SK-N-SH treated with all-trans-retinoic acid at 6 μM for 48 hours (cell line): ENCODE data around the gene KRT74.

Experiments
- ATAC-seq: fragments of 200-7000 bp; cut with Tn5 transposase; 3 replicates; pipeline ENCODE4 v1.9.1; 2020; ENCODE audit warnings: mild to moderate bottlenecking, moderate library complexity
- ARNTL ChIP-seq: fragments of 450-650 bp; formaldehyde crosslinking; IDR thresholded peaks from 2 replicates; pipeline ENCODE4 v1.5.0; 2020; ENCODE audit warnings: low read depth, mild to moderate bottlenecking, moderate library complexity, borderline replicate concordance
- CSDC2 ChIP-seq: fragments of 250-450 bp; sonication (Bioruptor Pico); IDR thresholded peaks from 2 replicates; pipeline ENCODE4 v1.5.0; 2020; ENCODE audit warnings: mild to moderate bottlenecking, moderate library complexity
- CSRNP3 ChIP-seq: fragments of 250-450 bp; sonication (Bioruptor Pico); IDR thresholded peaks from 2 replicates; pipeline ENCODE4 v1.5.1; 2021; ENCODE audit warnings: mild to moderate bottlenecking, moderate library complexity
- ESRRG ChIP-seq: fragments of 250-450 bp; sonication (Bioruptor Pico); IDR thresholded peaks from 2 replicates; pipeline ENCODE4 v1.6.1; 2021; ENCODE audit warnings: mild to moderate bottlenecking
- GLIS3 ChIP-seq: fragments of 250-450 bp; sonication (Bioruptor Pico); IDR thresholded peaks from 2 replicates; pipeline ENCODE4 v1.5.0; 2020; ENCODE audit warnings: mild to moderate bottlenecking, moderate library complexity
- ISL1 ChIP-seq: fragments of 250-450 bp; sonication (Bioruptor Pico); IDR thresholded peaks from 2 replicates; pipeline ENCODE4 v2.1.2; 2022; ENCODE audit warnings: mild to moderate bottlenecking, moderate library complexity
- OSR1 ChIP-seq: fragments of 250-450 bp; sonication (Bioruptor Pico); IDR thresholded peaks from 2 replicates; pipeline ENCODE4 v1.8.0; 2022; ENCODE audit warnings: moderate library complexity, mild to moderate bottlenecking, inconsistent platforms
- PATZ1 ChIP-seq: fragments of 250-450 bp; sonication (Bioruptor Pico); IDR thresholded peaks from 2 replicates; pipeline ENCODE4 v1.8.0; 2020; ENCODE audit warnings: mild to moderate bottlenecking, moderate library complexity, borderline replicate concordance
- PPARA ChIP-seq: fragments of 250-450 bp; sonication (Bioruptor Pico); IDR thresholded peaks from 2 replicates; pipeline ENCODE4 v1.5.0; 2020; ENCODE audit warnings: mild to moderate bottlenecking, borderline replicate concordance
- RARB ChIP-seq: fragments of 250-450 bp; sonication (Bioruptor Pico); IDR thresholded peaks from 2 replicates; pipeline ENCODE4 v1.8.0; 2021; ENCODE audit warnings: mild to moderate bottlenecking, moderate library complexity
- SNAI2 ChIP-seq: fragments of 250-450 bp; sonication (Bioruptor Pico); IDR thresholded peaks from 2 replicates; pipeline ENCODE4 v1.5.0; 2020; ENCODE audit warnings: mild to moderate bottlenecking, moderate library complexity
- TCF4 ChIP-seq: fragments of 250-450 bp; sonication (Bioruptor Pico); IDR thresholded peaks from 2 replicates; pipeline ENCODE4 v1.8.0; 2021; ENCODE audit warnings: mild to moderate bottlenecking, moderate library complexity, borderline replicate concordance
- TOX ChIP-seq: fragments of 250-450 bp; sonication (Bioruptor Pico); IDR thresholded peaks from 2 replicates; pipeline ENCODE4 v1.8.0; 2021; ENCODE audit warnings: mild to moderate bottlenecking, moderate library complexity, borderline replicate concordance
- TSHZ2 ChIP-seq: fragments of 250-450 bp; sonication (Bioruptor Pico); IDR thresholded peaks from 2 replicates; pipeline ENCODE4 v1.5.0; 2020; ENCODE audit warnings: mild to moderate bottlenecking, moderate library complexity
- ZC3H10 ChIP-seq: fragments of 250-450 bp; sonication (Bioruptor Pico); IDR thresholded peaks from 2 replicates; pipeline ENCODE4 v1.5.1; 2021; ENCODE audit warnings: mild to moderate bottlenecking, moderate library complexity
- ZFP3 ChIP-seq: fragments of 250-450 bp; sonication (Bioruptor Pico); IDR thresholded peaks from 2 replicates; pipeline ENCODE4 v1.5.0; 2020; ENCODE audit warnings: mild to moderate bottlenecking, moderate library complexity
- ZFP30 ChIP-seq: fragments of 450-650 bp; formaldehyde crosslinking; IDR thresholded peaks from 2 replicates; pipeline ENCODE4 v1.5.0; 2022; ENCODE audit warnings: mild to moderate bottlenecking, moderate library complexity
- ZNF565 ChIP-seq: fragments of 450-650 bp; formaldehyde crosslinking; conservative IDR thresholded peaks from 2 replicates; pipeline ENCODE4 v1.5.0; 2020; ENCODE audit warnings: low read depth, mild to moderate bottlenecking, moderate library complexity
- ZNF70 ChIP-seq: fragments of 450-650 bp; formaldehyde crosslinking; IDR thresholded peaks from 2 replicates; pipeline ENCODE4 v1.5.0; 2020; ENCODE audit warnings: mild to moderate bottlenecking, moderate library complexity
- ZNF8 ChIP-seq: fragments of 450-650 bp; formaldehyde crosslinking; IDR thresholded peaks from 2 replicates; pipeline ENCODE4 v1.5.0; 2020; ENCODE audit warnings: mild to moderate bottlenecking, moderate library complexity
- TF ChIP-seq, protein P1 (sequence below): fragments of 250-450 bp; sonication (Bioruptor Pico); IDR thresholded peaks from 2 replicates; pipeline ENCODE4 v1.5.1; 2020; ENCODE audit warnings: low read depth, mild to moderate bottlenecking, moderate library complexity
- TF ChIP-seq, protein P2 (sequence below): fragments of 250-450 bp; sonication (Bioruptor Pico); IDR thresholded peaks from 2 replicates; pipeline ENCODE4 v1.8.0; 2021; ENCODE audit warnings: low read depth, mild to moderate bottlenecking, moderate library complexity, borderline replicate concordance

KRT74 gene

DNA sequence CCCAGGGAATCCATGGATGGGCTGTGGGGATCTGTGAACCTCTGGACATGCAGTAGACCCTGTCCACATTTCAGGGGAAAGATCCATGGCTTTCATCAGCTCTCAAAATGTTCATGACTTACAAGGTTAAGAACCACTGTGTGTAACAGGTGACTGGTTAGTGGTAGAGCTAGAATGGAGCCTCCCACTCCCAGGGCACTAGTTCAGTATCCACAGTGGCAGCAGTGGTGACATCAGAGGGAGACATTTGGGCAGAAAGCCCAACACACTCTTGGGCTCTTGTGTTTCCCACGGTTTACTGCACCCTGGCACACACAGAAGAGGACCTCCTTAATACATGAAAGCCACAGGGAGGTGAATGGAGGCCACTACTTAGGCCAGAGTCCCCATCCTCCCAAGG lies 9.1 kb downstream of the KRT74 start:
- ATAC-seq: no peak
- TF ChIP-seq GLIS3 (no peak), TSHZ2 (CRISPR knock-in tag) (no peak), ZC3H10 (no peak), ZNF565 (CRISPR knock-in tag) (no peak), TCF4 (no peak), ZNF70 (CRISPR knock-in tag) (no peak), ZNF8 (CRISPR knock-in tag) (no peak), ARNTL (CRISPR knock-in tag) (no peak), RARB (CRISPR knock-in tag) (no peak), PPARA (CRISPR knock-in tag) (no peak), OSR1 (no peak), ZFP3 (CRISPR knock-in tag) (no peak), CSRNP3 (CRISPR knock-in tag) (no peak)
- TF ChIP-seq, protein P1, sequence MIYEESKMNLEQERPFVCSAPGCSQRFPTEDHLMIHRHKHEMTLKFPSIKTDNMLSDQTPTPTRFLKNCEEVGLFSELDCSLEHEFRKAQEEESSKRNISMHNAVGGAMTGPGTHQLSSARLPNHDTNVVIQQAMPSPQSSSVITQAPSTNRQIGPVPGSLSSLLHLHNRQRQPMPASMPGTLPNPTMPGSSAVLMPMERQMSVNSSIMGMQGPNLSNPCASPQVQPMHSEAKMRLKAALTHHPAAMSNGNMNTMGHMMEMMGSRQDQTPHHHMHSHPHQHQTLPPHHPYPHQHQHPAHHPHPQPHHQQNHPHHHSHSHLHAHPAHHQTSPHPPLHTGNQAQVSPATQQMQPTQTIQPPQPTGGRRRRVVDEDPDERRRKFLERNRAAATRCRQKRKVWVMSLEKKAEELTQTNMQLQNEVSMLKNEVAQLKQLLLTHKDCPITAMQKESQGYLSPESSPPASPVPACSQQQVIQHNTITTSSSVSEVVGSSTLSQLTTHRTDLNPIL (CRISPR knock-in tag): no peak

DNA sequence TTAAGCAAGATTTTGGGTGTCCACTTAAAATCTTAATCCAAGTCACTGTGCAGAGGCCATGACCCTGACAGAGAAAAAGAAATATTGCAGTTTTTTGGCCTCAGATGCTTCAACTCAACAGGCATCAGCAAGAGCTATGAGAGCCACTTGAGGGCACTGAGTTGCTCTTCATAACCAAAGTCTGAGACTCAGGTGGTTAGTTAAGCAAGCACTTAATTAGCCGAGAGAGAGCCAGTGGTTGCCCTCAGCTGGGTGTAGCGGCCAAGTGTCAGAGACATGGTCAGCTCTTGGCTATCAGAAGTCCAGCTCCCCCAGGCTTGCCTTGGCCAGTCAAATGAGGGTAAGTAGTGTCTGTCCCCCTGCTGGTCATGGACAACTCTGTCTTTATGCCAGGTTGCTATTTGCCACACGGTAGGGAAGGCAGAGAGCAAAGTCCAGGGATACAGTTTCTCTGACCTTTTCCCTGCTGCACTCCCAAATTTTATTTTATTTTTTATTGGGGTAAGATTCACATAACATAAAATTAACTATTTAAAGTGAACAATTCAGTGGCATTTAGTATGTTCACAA lies 11.7 kb downstream of the KRT74 start:
- ATAC-seq: peak; percentile 39; the same call in 1 of the 3 replicates
- TF ChIP-seq ZFP3 (CRISPR knock-in tag) (no peak), PPARA (CRISPR knock-in tag) (no peak), ISL1 (no peak), TOX (CRISPR knock-in tag) (no peak), CSDC2 (CRISPR knock-in tag) (no peak), SNAI2 (no peak), ARNTL (CRISPR knock-in tag) (no peak), GLIS3 (no peak), TSHZ2 (CRISPR knock-in tag) (no peak), ESRRG (CRISPR knock-in tag) (no peak), TCF4 (no peak), RARB (CRISPR knock-in tag) (no peak), OSR1 (no peak), ZNF70 (CRISPR knock-in tag) (no peak), ZFP30 (CRISPR knock-in tag) (no peak), ZC3H10 (no peak), PATZ1 (CRISPR knock-in tag) (no peak), ZNF8 (CRISPR knock-in tag) (no peak)
- TF ChIP-seq, protein P1 (CRISPR knock-in tag): no peak
- TF ChIP-seq, protein P2, sequence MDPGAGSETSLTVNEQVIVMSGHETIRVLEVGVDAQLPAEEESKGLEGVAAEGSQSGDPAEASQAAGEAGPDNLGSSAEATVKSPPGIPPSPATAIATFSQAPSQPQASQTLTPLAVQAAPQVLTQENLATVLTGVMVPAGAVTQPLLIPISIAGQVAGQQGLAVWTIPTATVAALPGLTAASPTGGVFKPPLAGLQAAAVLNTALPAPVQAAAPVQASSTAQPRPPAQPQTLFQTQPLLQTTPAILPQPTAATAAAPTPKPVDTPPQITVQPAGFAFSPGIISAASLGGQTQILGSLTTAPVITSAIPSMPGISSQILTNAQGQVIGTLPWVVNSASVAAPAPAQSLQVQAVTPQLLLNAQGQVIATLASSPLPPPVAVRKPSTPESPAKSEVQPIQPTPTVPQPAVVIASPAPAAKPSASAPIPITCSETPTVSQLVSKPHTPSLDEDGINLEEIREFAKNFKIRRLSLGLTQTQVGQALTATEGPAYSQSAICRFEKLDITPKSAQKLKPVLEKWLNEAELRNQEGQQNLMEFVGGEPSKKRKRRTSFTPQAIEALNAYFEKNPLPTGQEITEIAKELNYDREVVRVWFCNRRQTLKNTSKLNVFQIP (CRISPR knock-in tag): no peak
